Epithelial cell of esophagus (primary cell): ENCODE measurements around the gene GNS.

Source experiments
- DNase-seq: peaks from one replicate; pipeline ENCODE4 v3.0.0; 2010; ENCODE audit warnings: low read depth
- H3K4me3 ChIP-seq: 2 replicates; pipeline ENCODE4 v1.5.1; 2011; ENCODE audit warnings: mild to moderate bottlenecking, low read length, control low read depth
- TF ChIP-seq, protein P1 (sequence below): IDR thresholded peaks from 2 replicates; pipeline ENCODE4 v1.5.1; 2011; ENCODE audit warnings: low read depth, mild to moderate bottlenecking, low read length, control low read depth, inconsistent platforms; ENCODE audit not compliant: insufficient read depth; ENCODE audit errors: missing control alignments

Gene GNS

DNA sequence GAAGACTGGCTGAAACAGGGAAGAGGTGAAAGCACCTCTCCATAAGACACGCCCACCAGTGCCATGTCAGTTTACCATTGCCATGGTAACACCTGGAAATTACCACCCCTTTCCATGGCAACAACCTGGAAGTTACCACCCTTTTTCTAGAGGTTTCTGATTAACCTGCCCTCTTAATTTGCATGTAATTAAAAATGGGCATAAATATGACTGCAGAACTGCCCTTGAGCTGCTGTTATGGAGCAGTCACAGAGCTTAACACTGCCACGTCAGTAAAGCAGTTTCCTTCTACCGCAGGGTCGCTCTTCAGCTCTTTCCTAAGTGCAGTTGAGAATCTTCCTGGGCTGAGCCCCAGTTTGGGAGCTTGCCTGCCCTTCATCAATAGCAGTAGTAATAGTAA is 93.7 kb downstream of the GNS start:
- TF ChIP-seq, protein P1, sequence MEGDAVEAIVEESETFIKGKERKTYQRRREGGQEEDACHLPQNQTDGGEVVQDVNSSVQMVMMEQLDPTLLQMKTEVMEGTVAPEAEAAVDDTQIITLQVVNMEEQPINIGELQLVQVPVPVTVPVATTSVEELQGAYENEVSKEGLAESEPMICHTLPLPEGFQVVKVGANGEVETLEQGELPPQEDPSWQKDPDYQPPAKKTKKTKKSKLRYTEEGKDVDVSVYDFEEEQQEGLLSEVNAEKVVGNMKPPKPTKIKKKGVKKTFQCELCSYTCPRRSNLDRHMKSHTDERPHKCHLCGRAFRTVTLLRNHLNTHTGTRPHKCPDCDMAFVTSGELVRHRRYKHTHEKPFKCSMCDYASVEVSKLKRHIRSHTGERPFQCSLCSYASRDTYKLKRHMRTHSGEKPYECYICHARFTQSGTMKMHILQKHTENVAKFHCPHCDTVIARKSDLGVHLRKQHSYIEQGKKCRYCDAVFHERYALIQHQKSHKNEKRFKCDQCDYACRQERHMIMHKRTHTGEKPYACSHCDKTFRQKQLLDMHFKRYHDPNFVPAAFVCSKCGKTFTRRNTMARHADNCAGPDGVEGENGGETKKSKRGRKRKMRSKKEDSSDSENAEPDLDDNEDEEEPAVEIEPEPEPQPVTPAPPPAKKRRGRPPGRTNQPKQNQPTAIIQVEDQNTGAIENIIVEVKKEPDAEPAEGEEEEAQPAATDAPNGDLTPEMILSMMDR: no peak
- DNase-seq: no peak
- H3K4me3 ChIP-seq: no peak overlapping the region
